H9 (cell line): ENCODE results near the gene CAPG. TPM values are rescaled to one million over a fixed set of nuclear protein-coding genes. Genes with fewer than 3 reads are reported as not detected.

Experiments
- DNase-seq: peaks from one replicate; pipeline ENCODE4 v3.0.0-alpha.2; 2017
- H2AFZ ChIP-seq: one replicate; pipeline ENCODE4 v1.6.1; 2013; ENCODE audit warnings: mild to moderate bottlenecking, low read length, control low read depth, moderate library complexity
- H2AK5ac ChIP-seq: 2 replicates; pipeline ENCODE4 v1.6.1; 2013; ENCODE audit warnings: low read length, control low read depth, mixed read lengths; ENCODE audit not compliant: insufficient read length
- H2BK120ac ChIP-seq: one replicate; pipeline ENCODE4 v1.6.1; 2013; ENCODE audit warnings: low read depth, mild to moderate bottlenecking, low read length, control low read depth, inconsistent platforms; ENCODE audit not compliant: poor library complexity, severe bottlenecking
- H2BK12ac ChIP-seq: 2 replicates; pipeline ENCODE4 v1.6.1; 2013; ENCODE audit warnings: low read length, control low read depth, mixed read lengths, low read depth; ENCODE audit not compliant: insufficient read length
- H2BK15ac ChIP-seq: 2 replicates; pipeline ENCODE4 v1.6.1; 2013; ENCODE audit warnings: low read depth, low read length, control low read depth
- H2BK20ac ChIP-seq: one replicate; pipeline ENCODE4 v1.6.1; 2013; ENCODE audit warnings: low read depth, mild to moderate bottlenecking, low read length, control low read depth, inconsistent platforms; ENCODE audit not compliant: poor library complexity, severe bottlenecking
- H2BK5ac ChIP-seq: 2 replicates; pipeline ENCODE4 v1.6.1; 2013; ENCODE audit warnings: low read length, control low read depth, mixed read lengths; ENCODE audit not compliant: insufficient read length
- H3K14ac ChIP-seq: 2 replicates; pipeline ENCODE4 v1.6.1; 2013; ENCODE audit warnings: low read length, control low read depth; ENCODE audit not compliant: insufficient read depth
- H3K18ac ChIP-seq: 2 replicates; pipeline ENCODE4 v1.6.1; 2013; ENCODE audit warnings: low read depth, mild to moderate bottlenecking, mixed read lengths, low read length, control low read depth; ENCODE audit not compliant: insufficient read length
- H3K23ac ChIP-seq: 2 replicates; pipeline ENCODE4 v1.6.1; 2013; ENCODE audit warnings: low read length, control low read depth, mixed read lengths, low read depth; ENCODE audit not compliant: insufficient read length
- H3K23me2 ChIP-seq: 2 replicates; pipeline ENCODE4 v1.6.1; 2013; ENCODE audit warnings: low read depth, mild to moderate bottlenecking, mixed read lengths, low read length, control low read depth; ENCODE audit not compliant: insufficient read length, poor library complexity, severe bottlenecking
- H3K27ac ChIP-seq: 2 replicates; pipeline ENCODE4 v1.5.1; 2013; ENCODE audit warnings: low read length, control low read depth, mixed read lengths, low read depth; ENCODE audit not compliant: insufficient read length
- H3K27me3 ChIP-seq: 2 replicates; pipeline ENCODE4 v1.6.1; 2013; ENCODE audit warnings: low read length, control low read depth, inconsistent platforms; ENCODE audit not compliant: insufficient read depth
- H3K4ac ChIP-seq: 2 replicates; pipeline ENCODE4 v1.6.1; 2013; ENCODE audit warnings: low read depth, mild to moderate bottlenecking, control low read depth, inconsistent platforms, low read length, moderate library complexity
- H3K4me1 ChIP-seq: 2 replicates; pipeline ENCODE4 v1.6.1; 2013; ENCODE audit warnings: low read length, control low read depth, inconsistent platforms; ENCODE audit not compliant: insufficient read depth
- H3K4me2 ChIP-seq: 2 replicates; pipeline ENCODE4 v1.6.1; 2013; ENCODE audit warnings: low read length, control low read depth, mixed read lengths; ENCODE audit not compliant: insufficient read length, insufficient read depth
- H3K56ac ChIP-seq: 2 replicates; pipeline ENCODE4 v1.6.1; 2013; ENCODE audit warnings: low read depth, mild to moderate bottlenecking, mixed read lengths, low read length, control low read depth; ENCODE audit not compliant: insufficient read length
- H3K79me1 ChIP-seq: 2 replicates; pipeline ENCODE4 v1.6.1; 2013; ENCODE audit warnings: low read depth, mild to moderate bottlenecking, moderate library complexity, low read length, control low read depth, inconsistent platforms; ENCODE audit not compliant: insufficient read depth, poor library complexity, severe bottlenecking
- H3K79me2 ChIP-seq: 2 replicates; pipeline ENCODE4 v1.6.1; 2013; ENCODE audit warnings: low read length, control low read depth, inconsistent platforms; ENCODE audit not compliant: insufficient read depth
- H3K9ac ChIP-seq: 2 replicates; pipeline ENCODE4 v1.6.1; 2013; ENCODE audit warnings: low read length, control low read depth, mixed read lengths; ENCODE audit not compliant: insufficient read length; ENCODE audit errors: extremely low read depth
- H3K9me3 ChIP-seq: one replicate; pipeline ENCODE4 v1.6.1; 2013; ENCODE audit warnings: low read depth, low read length, inconsistent platforms; ENCODE audit not compliant: control insufficient read depth
- H3T11ph ChIP-seq: one replicate; pipeline ENCODE4 v1.6.1; 2013; ENCODE audit warnings: mild to moderate bottlenecking, low read length, control low read depth, inconsistent platforms
- H4K20me1 ChIP-seq: one replicate; pipeline ENCODE4 v1.6.1; 2013; ENCODE audit not compliant: control insufficient read depth, insufficient read length, insufficient read depth
- H4K5ac ChIP-seq: 2 replicates; pipeline ENCODE4 v1.6.1; 2013; ENCODE audit warnings: low read depth, mild to moderate bottlenecking, mixed read lengths, low read length, control low read depth; ENCODE audit not compliant: insufficient read length
- H4K8ac ChIP-seq: replicated peaks from 2 replicates; pipeline ENCODE4 v1.6.1; 2013; ENCODE audit warnings: low read length, control low read depth, mixed read lengths, low read depth; ENCODE audit not compliant: insufficient read length
- H4K91ac ChIP-seq: 2 replicates; pipeline ENCODE4 v1.6.1; 2013; ENCODE audit warnings: low read depth, mild to moderate bottlenecking, moderate library complexity, mixed read lengths, low read length, control low read depth; ENCODE audit not compliant: insufficient read length
- H3K27ac Mint-ChIP-seq, 3 experiments: 2 replicates in 2 of 3; 3 replicates in 1 of 3; pipeline ENCODE4 v1.8.0; 2020 to 2021; ENCODE audit warnings: mixed read lengths in 3 of 3, mild to moderate bottlenecking in 1 of 3, moderate library complexity in 1 of 3
- H3K27me3 Mint-ChIP-seq: 2 replicates; pipeline ENCODE4 v1.8.0; 2021; ENCODE audit warnings: low read depth, mild to moderate bottlenecking, moderate library complexity, mixed read lengths
- H3K36me3 Mint-ChIP-seq, 3 experiments: 2 replicates in 2 of 3; 3 replicates in 1 of 3; pipeline ENCODE4 v1.8.0; 2020 to 2021; ENCODE audit warnings: low read depth in 3 of 3, mixed read lengths in 3 of 3; ENCODE audit not compliant: insufficient read depth in 1 of 3
- H3K4me1 Mint-ChIP-seq, 2 experiments: 2 replicates each; pipeline ENCODE4 v1.8.0; 2020; ENCODE audit warnings: mixed read lengths in 2 of 2
- H3K4me3 Mint-ChIP-seq, 2 experiments: 2 replicates in 1 of 2; 3 replicates in 1 of 2; pipeline ENCODE4 v1.8.0; 2020 to 2021; ENCODE audit warnings: mild to moderate bottlenecking in 2 of 2, mixed read lengths in 2 of 2, moderate library complexity in 1 of 2
- H3K9me3 Mint-ChIP-seq, 2 experiments: 2 replicates in 1 of 2; 3 replicates in 1 of 2; pipeline ENCODE4 v1.8.0; 2020; ENCODE audit warnings: mild to moderate bottlenecking in 2 of 2, mixed read lengths in 2 of 2, moderate library complexity in 1 of 2
- CTCF ChIP-seq: fragments of 200-600 bp; sonication (generic); conservative IDR thresholded peaks from 3 replicates; pipeline ENCODE4 v1.8.0; 2021; ENCODE audit warnings: antibody characterized with exemption, mild to moderate bottlenecking
- WGBS: extraction: QIAGEN DNeasy Blood & Tissue Kit; methylation state at CpG from one replicate; pipeline ENCODE4 v1.1.7; 2013; ENCODE audit warnings: missing lambda C conversion rate, low lambda C conversion rate, mixed read lengths; ENCODE audit not compliant: insufficient read length; ENCODE audit errors: extremely low coverage; 5-methylcytosine and 5-hydroxymethylcytosine counted together
- total RNA-seq: library from RNA; stranded (reverse); gene quantifications from 2 replicates; pipeline ENCODE4 v1.2.1, GENCODE V29; 2021

Gene CAPG
- total RNA-seq, 1 experiment from 2014 or later = 72.8 TPM

GRCh38 chr2:85453571-85453970 is 43.4 kb upstream of the CAPG start:
- Histone ChIP-seq H2BK120ac (no peak overlapping the region), H2BK15ac (no peak overlapping the region), H3K56ac (no peak overlapping the region), H3K23ac (no peak overlapping the region), H3K27ac (no peak overlapping the region), H3K9ac (no peak overlapping the region), H3T11ph (no peak overlapping the region), H3K18ac (no peak overlapping the region), H4K91ac (no peak overlapping the region), H2AFZ (no peak overlapping the region), H4K8ac (no peak overlapping the region), H3K27me3 (no peaks in the 10 kb centered on the region), H3K4ac (no peak overlapping the region), H3K9me3 (no peaks in the 10 kb centered on the region), H2AK5ac (no peak overlapping the region), H3K79me2 (no peaks in the 10 kb centered on the region), H4K20me1 (no peaks in the 10 kb centered on the region), H3K4me1 (peaks cover 14% of the 10 kb centered on the region; the same call in 1 of the 2 replicates), H2BK12ac (no peak overlapping the region), H3K14ac (no peak overlapping the region), H4K5ac (no peak overlapping the region), H3K79me1 (no peaks in the 10 kb centered on the region), H2BK5ac (no peak overlapping the region), H3K23me2 (no peaks in the 10 kb centered on the region), H2BK20ac (no peak overlapping the region), H3K4me2 (no peak overlapping the region)
- Mint-ChIP-seq H3K27ac (no peak overlapping the region), H3K9me3 (peaks cover 0 to 2% of the 10 kb centered on the region in 2 experiments; a peak in 1 of 5 replicates), H3K36me3 (peaks cover 0 to 4% (median 0%) of the 10 kb centered on the region in 3 experiments; a peak in 2 of 7 replicates), H3K4me3 (no peak overlapping the region), H3K27me3 (peaks cover 9% of the 10 kb centered on the region), H3K4me1 (peaks cover 30 to 31% of the 10 kb centered on the region in 2 experiments)
- no CpG with 5 or more reads among the region's 7 CpGs for WGBS
- TF ChIP-seq CTCF = no peak
- no peak for DNase-seq
